ENCODE results near the gene ROM1. TPM values are rescaled to one million over a fixed set of nuclear protein-coding genes. Genes with fewer than 3 reads are reported as not detected.

ROM1 gene
- total and polyA plus RNA-seq, 2 experiments from 2014 or later: 0.24 to 0.65 TPM

GRCh38 chr11:62593434-62594044, 19.5 kb upstream of the ROM1 start:
- Mint-ChIP-seq H3K4me3 (peak overlapping the region; percentile 56), H3K36me3 (ENCODE audit: low read depth) (peaks cover 66% of the 10 kb centered on the region)

GRCh38 chr11:62595124-62595523, 17.9 kb upstream of the ROM1 start:
- Histone ChIP-seq H4K20me1 (replicated peaks; ENCODE audit: insufficient read depth) (peaks cover 22% of the 10 kb centered on the region), H3K9me2 (ENCODE audit: insufficient read depth) (no peaks in the 10 kb centered on the region), H3K27ac (ENCODE audit: low read depth) (no peak overlapping the region), H3K4me2 (no peak overlapping the region), H2AFZ (no peak overlapping the region), H3K27me3 (ENCODE audit: insufficient read depth) (peaks cover 5% of the 10 kb centered on the region; the same call in 1 of the 2 replicates), H3F3A (replicated peaks; ENCODE audit: low read depth) (peaks cover 51% of the 10 kb centered on the region), H3K4me3 (no peak overlapping the region), H3K4me1 (ENCODE audit: insufficient read depth) (peaks cover 23% of the 10 kb centered on the region; the same call in 1 of the 2 replicates), H3K36me3 (ENCODE audit: insufficient read depth) (peaks cover 31% of the 10 kb centered on the region), H3K79me2 (replicated peaks; ENCODE audit: insufficient read depth) (peaks cover 24% of the 10 kb centered on the region)
- Mint-ChIP-seq H3K4me3 (no peak overlapping the region), H3K27me3 (ENCODE audit: insufficient read depth, low read depth, poor library complexity) (peaks cover 34% of the 10 kb centered on the region), H3K9me3 (peaks cover 4% of the 10 kb centered on the region; the same call in 2 of the 3 replicates), H3K27ac (no peak overlapping the region), H3K4me1 (peaks cover 34% of the 10 kb centered on the region), H3K36me3 (ENCODE audit: low read depth) (peaks cover 75% of the 10 kb centered on the region)
- DNase-seq (ENCODE audit: low spot score) (no peak), ATAC-seq (no peak)
- TF ChIP-seq EZH2phosphoT487 (IDR thresholded peaks at IDR 0.05; ENCODE audit: unreplicated experiment) (no peak), CREB1 (CRISPR knock-in tag; IDR thresholded peaks at IDR 0.05; ENCODE audit: low read depth) (no peak), STAT1 (IDR thresholded peaks at IDR 0.05; ENCODE audit: unreplicated experiment) (no peak), ZNF331 (CRISPR knock-in tag; IDR thresholded peaks at IDR 0.05; ENCODE audit: low read depth) (no peak), JUNB (IDR thresholded peaks at IDR 0.05; ENCODE audit: unreplicated experiment) (no peak), ZNF114 (CRISPR knock-in tag; IDR thresholded peaks at IDR 0.05) (no peak)
- TF ChIP-seq, protein P1, sequence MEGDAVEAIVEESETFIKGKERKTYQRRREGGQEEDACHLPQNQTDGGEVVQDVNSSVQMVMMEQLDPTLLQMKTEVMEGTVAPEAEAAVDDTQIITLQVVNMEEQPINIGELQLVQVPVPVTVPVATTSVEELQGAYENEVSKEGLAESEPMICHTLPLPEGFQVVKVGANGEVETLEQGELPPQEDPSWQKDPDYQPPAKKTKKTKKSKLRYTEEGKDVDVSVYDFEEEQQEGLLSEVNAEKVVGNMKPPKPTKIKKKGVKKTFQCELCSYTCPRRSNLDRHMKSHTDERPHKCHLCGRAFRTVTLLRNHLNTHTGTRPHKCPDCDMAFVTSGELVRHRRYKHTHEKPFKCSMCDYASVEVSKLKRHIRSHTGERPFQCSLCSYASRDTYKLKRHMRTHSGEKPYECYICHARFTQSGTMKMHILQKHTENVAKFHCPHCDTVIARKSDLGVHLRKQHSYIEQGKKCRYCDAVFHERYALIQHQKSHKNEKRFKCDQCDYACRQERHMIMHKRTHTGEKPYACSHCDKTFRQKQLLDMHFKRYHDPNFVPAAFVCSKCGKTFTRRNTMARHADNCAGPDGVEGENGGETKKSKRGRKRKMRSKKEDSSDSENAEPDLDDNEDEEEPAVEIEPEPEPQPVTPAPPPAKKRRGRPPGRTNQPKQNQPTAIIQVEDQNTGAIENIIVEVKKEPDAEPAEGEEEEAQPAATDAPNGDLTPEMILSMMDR (conservative IDR thresholded peaks at IDR 0.05; ENCODE audit: low read depth in 2 of 2): no peak
- TF ChIP-seq, protein P2, sequence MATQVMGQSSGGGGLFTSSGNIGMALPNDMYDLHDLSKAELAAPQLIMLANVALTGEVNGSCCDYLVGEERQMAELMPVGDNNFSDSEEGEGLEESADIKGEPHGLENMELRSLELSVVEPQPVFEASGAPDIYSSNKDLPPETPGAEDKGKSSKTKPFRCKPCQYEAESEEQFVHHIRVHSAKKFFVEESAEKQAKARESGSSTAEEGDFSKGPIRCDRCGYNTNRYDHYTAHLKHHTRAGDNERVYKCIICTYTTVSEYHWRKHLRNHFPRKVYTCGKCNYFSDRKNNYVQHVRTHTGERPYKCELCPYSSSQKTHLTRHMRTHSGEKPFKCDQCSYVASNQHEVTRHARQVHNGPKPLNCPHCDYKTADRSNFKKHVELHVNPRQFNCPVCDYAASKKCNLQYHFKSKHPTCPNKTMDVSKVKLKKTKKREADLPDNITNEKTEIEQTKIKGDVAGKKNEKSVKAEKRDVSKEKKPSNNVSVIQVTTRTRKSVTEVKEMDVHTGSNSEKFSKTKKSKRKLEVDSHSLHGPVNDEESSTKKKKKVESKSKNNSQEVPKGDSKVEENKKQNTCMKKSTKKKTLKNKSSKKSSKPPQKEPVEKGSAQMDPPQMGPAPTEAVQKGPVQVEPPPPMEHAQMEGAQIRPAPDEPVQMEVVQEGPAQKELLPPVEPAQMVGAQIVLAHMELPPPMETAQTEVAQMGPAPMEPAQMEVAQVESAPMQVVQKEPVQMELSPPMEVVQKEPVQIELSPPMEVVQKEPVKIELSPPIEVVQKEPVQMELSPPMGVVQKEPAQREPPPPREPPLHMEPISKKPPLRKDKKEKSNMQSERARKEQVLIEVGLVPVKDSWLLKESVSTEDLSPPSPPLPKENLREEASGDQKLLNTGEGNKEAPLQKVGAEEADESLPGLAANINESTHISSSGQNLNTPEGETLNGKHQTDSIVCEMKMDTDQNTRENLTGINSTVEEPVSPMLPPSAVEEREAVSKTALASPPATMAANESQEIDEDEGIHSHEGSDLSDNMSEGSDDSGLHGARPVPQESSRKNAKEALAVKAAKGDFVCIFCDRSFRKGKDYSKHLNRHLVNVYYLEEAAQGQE (IDR thresholded peaks at IDR 0.05; ENCODE audit: unreplicated experiment): no peak

More at GRCh38 chr11:62593434-62594044, 19.5 kb upstream of the ROM1 start:
- peaks cover 4% of the 10 kb centered on the region; the same call in 2 of the 3 replicates for H3K9me3 Mint-ChIP-seq
- Histone ChIP-seq H3K9me2 (ENCODE audit: insufficient read depth) (no peaks in the 10 kb centered on the region), H3K79me2 (replicated peaks; ENCODE audit: insufficient read depth) (peaks cover 20% of the 10 kb centered on the region), H3F3A (replicated peaks; ENCODE audit: low read depth) (peaks cover 58% of the 10 kb centered on the region), H4K20me1 (replicated peaks; ENCODE audit: insufficient read depth) (peaks cover 19% of the 10 kb centered on the region), H3K27me3 (ENCODE audit: insufficient read depth) (no peaks in the 10 kb centered on the region), H3K4me2 (no peak overlapping the region), H3K4me1 (ENCODE audit: insufficient read depth) (peaks cover 12% of the 10 kb centered on the region; the same call in 1 of the 2 replicates), H3K4me3 (no peak overlapping the region), H3K36me3 (ENCODE audit: insufficient read depth) (peaks cover 29% of the 10 kb centered on the region), H2AFZ (no peak overlapping the region), H3K27ac (ENCODE audit: low read depth) (no peak overlapping the region)
- peaks cover 18% of the 10 kb centered on the region for H3K4me1 Mint-ChIP-seq
- no peak overlapping the region for H3K27ac Mint-ChIP-seq
- peak; percentile 50 for ATAC-seq
- H3K27me3 Mint-ChIP-seq (ENCODE audit: insufficient read depth, low read depth, poor library complexity): peaks cover 27% of the 10 kb centered on the region
- TF ChIP-seq, protein P2 (IDR thresholded peaks at IDR 0.05; ENCODE audit: unreplicated experiment): no peak
- TF ChIP-seq, protein P1 (conservative IDR thresholded peaks at IDR 0.05; ENCODE audit: low read depth in 2 of 2): peak; percentile 72 to 96
- DNase-seq (ENCODE audit: low spot score): peak; percentile 93

All from GM23338 (cell line).